GM12874 (cell line): ENCODE results near the gene PPP3CA.

Experiments used
- CTCF ChIP-seq: IDR thresholded peaks from 2 replicates; pipeline ENCODE4 v1.5.1; 2011; ENCODE audit warnings: low read depth, mild to moderate bottlenecking, control low read depth, low read length, moderate library complexity; ENCODE audit not compliant: insufficient read depth

PPP3CA gene

DNA sequence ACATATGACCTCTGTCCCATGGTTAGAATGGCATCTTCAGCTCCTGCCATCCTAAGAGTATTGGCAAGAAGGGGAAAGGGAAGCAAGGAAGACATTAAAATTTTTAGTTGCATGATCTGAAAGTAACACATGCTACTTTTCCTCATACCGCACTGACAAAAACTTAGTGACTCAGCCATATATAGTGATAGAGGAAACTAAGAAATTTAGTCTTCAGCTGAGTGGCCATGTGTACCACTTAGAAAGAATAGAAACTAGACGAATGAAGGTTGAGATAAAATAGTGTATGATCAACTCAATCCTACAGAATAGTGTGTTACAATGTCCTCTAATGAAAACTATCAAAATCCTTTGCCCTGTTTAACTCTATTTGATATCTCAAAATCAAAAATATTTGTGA, 164.1 kb downstream of the PPP3CA start:
- TF ChIP-seq CTCF, result no peak

GRCh38 chr4:101178731-101179130, 168.6 kb downstream of the PPP3CA start:
- no peak for TF ChIP-seq CTCF

- TF ChIP-seq CTCF, result no peak
These were observed 170.2 kb downstream of the PPP3CA start for GRCh38 chr4:101177154-101177553.

- no peak for TF ChIP-seq CTCF
These were observed 171.2 kb downstream of the PPP3CA start for GRCh38 chr4:101175896-101176676.

DNA sequence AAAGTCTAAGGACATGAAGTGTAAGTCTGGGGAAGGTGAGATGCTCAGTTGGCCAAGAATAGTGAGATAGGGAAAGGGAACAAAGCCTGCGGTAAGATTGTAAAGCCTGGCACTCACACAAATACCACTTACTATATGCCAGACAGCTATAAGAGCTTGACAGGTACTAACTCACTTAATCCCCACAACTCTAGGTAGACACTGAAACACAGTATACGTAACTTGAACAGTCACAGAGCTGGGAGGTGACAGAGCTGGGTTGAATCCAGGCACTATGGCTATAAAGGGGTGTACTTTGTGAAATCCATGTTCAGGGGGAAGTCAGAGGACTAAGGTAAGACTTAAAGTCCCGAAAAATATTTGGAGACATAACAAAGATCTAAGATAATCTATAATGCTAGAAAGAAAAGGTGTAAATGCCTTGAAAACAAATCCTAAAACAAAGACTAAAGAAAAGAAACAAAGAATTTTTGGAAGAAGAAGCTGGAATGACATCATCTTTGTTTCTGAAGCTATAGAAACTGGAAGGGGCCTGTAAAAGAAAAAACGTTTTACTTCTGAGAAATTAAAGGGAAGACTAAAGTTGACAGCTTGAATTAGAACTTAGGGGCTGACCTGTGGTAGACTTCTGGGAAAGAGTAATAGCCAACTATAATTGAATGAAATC, 172.5 kb downstream of the PPP3CA start:
- TF ChIP-seq CTCF, result no peak

- no peak for TF ChIP-seq CTCF
These were observed 175.0 kb downstream of the PPP3CA start for GRCh38 chr4:101172369-101172768.

DNA sequence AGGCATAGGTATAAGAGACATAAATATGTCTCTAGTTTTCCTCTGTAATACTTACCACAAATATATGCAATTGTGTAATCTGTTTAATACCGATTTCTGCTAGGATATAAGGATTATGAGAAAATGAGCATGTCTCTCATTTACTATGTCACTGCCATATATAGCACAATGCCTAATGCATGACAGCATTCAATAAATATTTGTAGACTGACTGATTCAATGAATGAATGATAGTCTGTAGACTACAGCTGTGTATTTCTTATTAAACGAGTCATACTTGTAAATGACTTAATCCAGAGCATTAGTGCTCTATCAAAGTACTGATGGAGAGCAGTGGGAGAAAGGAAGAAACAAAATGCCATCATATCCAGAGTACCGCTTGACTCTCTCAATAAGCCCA, 175.6 kb downstream of the PPP3CA start:
- no peak for TF ChIP-seq CTCF
